SU-DHL-6 (cell line): ENCODE measurements around the gene UTS2B.
A peak's percentile ranks its signal among the peaks of the same experiment; 100 is the strongest.

ENCODE experiments used
- H2AFZ ChIP-seq: fragments of 200-600 bp; sonication (generic); 2 replicates; pipeline ENCODE4 v1.6.1; 2014; ENCODE audit warnings: low read depth, mild to moderate bottlenecking, moderate library complexity, mixed read lengths, antibody characterized with exemption, low read length; ENCODE audit not compliant: severe bottlenecking
- H3F3A ChIP-seq: fragments of 200-600 bp; shearing (Covaris generic); 2 replicates; pipeline ENCODE4 v1.6.0; 2016; ENCODE audit warnings: antibody characterized with exemption, mild to moderate bottlenecking; ENCODE audit not compliant: insufficient read depth
- H3K27ac ChIP-seq: fragments of 200-600 bp; sonication (generic); 2 replicates; pipeline ENCODE4 v1.5.1; 2016; ENCODE audit warnings: low read depth, mild to moderate bottlenecking, low read length, moderate library complexity, mixed read lengths
- H3K27me3 ChIP-seq: fragments of 200-600 bp; sonication (generic), shearing (Covaris generic); 2 replicates; pipeline ENCODE4 v1.6.0; 2014; ENCODE audit warnings: mild to moderate bottlenecking, low read length
- H3K36me3 ChIP-seq: fragments of 200-600 bp; sonication (generic); 2 replicates; pipeline ENCODE4 v1.6.1; 2014; ENCODE audit warnings: mild to moderate bottlenecking, low read length, mixed read lengths
- H3K4me2 ChIP-seq: fragments of 300-600, 200-600 bp; shearing (Covaris generic), sonication (generic); 2 replicates; pipeline ENCODE4 v1.6.0; 2014; ENCODE audit warnings: low read length, low read depth, mild to moderate bottlenecking; ENCODE audit not compliant: poor library complexity, severe bottlenecking
- H3K4me3 ChIP-seq: fragments of 200-600 bp; sonication (generic); 2 replicates; pipeline ENCODE4 v1.5.1; 2014; ENCODE audit warnings: antibody characterized with exemption, low read length, mild to moderate bottlenecking, mixed read lengths; ENCODE audit not compliant: insufficient read depth, poor library complexity, severe bottlenecking
- H3K79me2 ChIP-seq: fragments of 200-600 bp; sonication (generic); 2 replicates; pipeline ENCODE4 v1.6.1; 2014; ENCODE audit warnings: mild to moderate bottlenecking, low read length, moderate library complexity; ENCODE audit not compliant: insufficient read depth
- H3K9ac ChIP-seq: fragments of 200-600 bp; sonication (generic); 2 replicates; pipeline ENCODE4 v1.7.0; 2014; ENCODE audit warnings: mild to moderate bottlenecking, low read length
- H3K9me2 ChIP-seq: fragments of 200-600 bp; sonication (generic); replicated peaks from 2 replicates; pipeline ENCODE4 v1.6.1; 2014; ENCODE audit warnings: low read length; ENCODE audit not compliant: insufficient read depth
- H3K9me3 ChIP-seq: fragments of 200-600 bp; sonication (generic); 2 replicates; pipeline ENCODE4 v1.6.1; 2014; ENCODE audit warnings: low read length, mixed read lengths; ENCODE audit not compliant: insufficient read depth
- H4K20me1 ChIP-seq: fragments of 200-600 bp; sonication (generic); 2 replicates; pipeline ENCODE4 v1.6.1; 2014; ENCODE audit warnings: low read depth, mild to moderate bottlenecking, antibody characterized with exemption, low read length, moderate library complexity, mixed read lengths
- EZH2phosphoT487 ChIP-seq: fragments of 200-600 bp; sonication (generic), shearing (Covaris generic); conservative IDR thresholded peaks from 2 replicates; pipeline ENCODE4 v1.6.1; 2018; ENCODE audit warnings: mild to moderate bottlenecking, antibody characterized with exemption, low read length, moderate library complexity, mixed read lengths
- TF ChIP-seq, protein P1 (sequence below): fragments of 200-600 bp; sonication (generic); IDR thresholded peaks from one replicate; pipeline ENCODE4 v1.5.1; 2017; ENCODE audit warnings: antibody characterized with exemption, mild to moderate bottlenecking, low read length, moderate library complexity; ENCODE audit not compliant: insufficient read depth, poor library complexity, severe bottlenecking

UTS2B gene, protein sequence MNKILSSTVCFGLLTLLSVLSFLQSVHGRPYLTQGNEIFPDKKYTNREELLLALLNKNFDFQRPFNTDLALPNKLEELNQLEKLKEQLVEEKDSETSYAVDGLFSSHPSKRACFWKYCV

GRCh38 chr3:191329654-191330529, at the start of gene UTS2B:
TSS of gene UTS2B (minus strand) at chr3:191330526. CDS start at chr3:191282189, 48,337 bp downstream.
- Histone ChIP-seq H3K4me3 (peak within 1 kb of the TSS; percentile 66), H3F3A (peaks cover 4% of the 10 kb centered on the region; the same call in 1 of the 2 replicates), H3K27ac (no peak within 1 kb of the TSS), H3K79me2 (no peaks in the 10 kb centered on the region), H3K9me3 (no peaks in the 10 kb centered on the region), H3K4me2 (peak within 1 kb of the TSS; percentile 61), H3K36me3 (no peaks in the 10 kb centered on the region), H3K9me2 (no peaks in the 10 kb centered on the region), H3K9ac (peak within 1 kb of the TSS; percentile 79), H3K27me3 (no peaks in the 10 kb centered on the region), H2AFZ (peak within 1 kb of the TSS; percentile 97), H4K20me1 (no peaks in the 10 kb centered on the region)
- TF ChIP-seq, protein P1, sequence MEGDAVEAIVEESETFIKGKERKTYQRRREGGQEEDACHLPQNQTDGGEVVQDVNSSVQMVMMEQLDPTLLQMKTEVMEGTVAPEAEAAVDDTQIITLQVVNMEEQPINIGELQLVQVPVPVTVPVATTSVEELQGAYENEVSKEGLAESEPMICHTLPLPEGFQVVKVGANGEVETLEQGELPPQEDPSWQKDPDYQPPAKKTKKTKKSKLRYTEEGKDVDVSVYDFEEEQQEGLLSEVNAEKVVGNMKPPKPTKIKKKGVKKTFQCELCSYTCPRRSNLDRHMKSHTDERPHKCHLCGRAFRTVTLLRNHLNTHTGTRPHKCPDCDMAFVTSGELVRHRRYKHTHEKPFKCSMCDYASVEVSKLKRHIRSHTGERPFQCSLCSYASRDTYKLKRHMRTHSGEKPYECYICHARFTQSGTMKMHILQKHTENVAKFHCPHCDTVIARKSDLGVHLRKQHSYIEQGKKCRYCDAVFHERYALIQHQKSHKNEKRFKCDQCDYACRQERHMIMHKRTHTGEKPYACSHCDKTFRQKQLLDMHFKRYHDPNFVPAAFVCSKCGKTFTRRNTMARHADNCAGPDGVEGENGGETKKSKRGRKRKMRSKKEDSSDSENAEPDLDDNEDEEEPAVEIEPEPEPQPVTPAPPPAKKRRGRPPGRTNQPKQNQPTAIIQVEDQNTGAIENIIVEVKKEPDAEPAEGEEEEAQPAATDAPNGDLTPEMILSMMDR = no peak
- TF ChIP-seq EZH2phosphoT487 = no peak

DNA sequence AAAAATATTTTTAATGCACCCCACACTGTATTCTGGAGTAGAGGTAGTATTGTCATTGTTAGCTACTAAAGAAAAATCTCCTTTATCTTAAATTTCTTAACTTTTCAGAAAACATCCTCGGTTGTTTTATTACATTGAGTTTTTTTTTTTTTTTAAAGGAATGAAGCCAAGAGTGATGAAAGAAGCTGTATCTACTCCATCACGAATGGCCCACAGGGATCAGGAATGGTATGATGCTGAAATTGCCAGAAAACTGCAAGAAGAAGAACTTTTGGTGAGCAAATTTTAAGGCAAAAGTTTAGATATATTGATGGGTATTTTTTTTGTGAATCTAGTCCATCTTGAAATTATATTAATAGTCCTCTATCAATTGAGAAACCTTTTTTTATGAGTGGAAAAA, 49.7 kb upstream of the UTS2B start:
- Histone ChIP-seq H3F3A (no peaks in the 10 kb centered on the region), H3K4me2 (no peak overlapping the region), H3K9ac (no peak overlapping the region), H3K27ac (no peak overlapping the region), H3K27me3 (no peaks in the 10 kb centered on the region), H3K9me3 (no peaks in the 10 kb centered on the region), H4K20me1 (no peaks in the 10 kb centered on the region), H2AFZ (no peak overlapping the region), H3K36me3 (0 out of 2 replicates have a peak, but pooled peaks cover 6% of the 10 kb centered on the region), H3K4me3 (no peak overlapping the region), H3K9me2 (no peaks in the 10 kb centered on the region), H3K79me2 (no peaks in the 10 kb centered on the region)
- TF ChIP-seq, protein P1 = no peak
- no peak for TF ChIP-seq EZH2phosphoT487

GRCh38 chr3:191379446-191379845, 49.1 kb upstream of the UTS2B start:
- no peak overlapping the region for H3K9ac ChIP-seq
- H3K27ac ChIP-seq = no peak overlapping the region
- no peaks in the 10 kb centered on the region for H4K20me1 ChIP-seq
- no peaks in the 10 kb centered on the region for H3K27me3 ChIP-seq
- no peaks in the 10 kb centered on the region for H3F3A ChIP-seq
- no peak overlapping the region for H3K4me2 ChIP-seq
- no peaks in the 10 kb centered on the region for H3K9me3 ChIP-seq
- H3K36me3 ChIP-seq = 0 out of 2 replicates have a peak, but pooled peaks cover 6% of the 10 kb centered on the region
- TF ChIP-seq EZH2phosphoT487 = no peak
- TF ChIP-seq, protein P1 = no peak
- no peak overlapping the region for H3K4me3 ChIP-seq
- H3K9me2 ChIP-seq = no peaks in the 10 kb centered on the region
- no peaks in the 10 kb centered on the region for H3K79me2 ChIP-seq
- H2AFZ ChIP-seq = no peak overlapping the region
